Ishikawa (cell line): ENCODE measurements around the gene IFI27L1.

Source experiments
- CEBPB ChIP-seq: IDR thresholded peaks from 2 replicates; pipeline ENCODE4 v1.6.1; 2012
- EGR1 ChIP-seq: IDR thresholded peaks from 2 replicates; pipeline ENCODE4 v1.6.1; 2012
- EP300 ChIP-seq: IDR thresholded peaks from 2 replicates; pipeline ENCODE4 v1.6.1; 2012; ENCODE audit warnings: borderline replicate concordance
- FOXM1 ChIP-seq: IDR thresholded peaks from 2 replicates; pipeline ENCODE4 v1.6.1; 2012; ENCODE audit warnings: low read depth, borderline replicate concordance
- NFIC ChIP-seq: IDR thresholded peaks from 2 replicates; pipeline ENCODE4 v1.6.1; 2012
- RAD21 ChIP-seq: IDR thresholded peaks from 2 replicates; pipeline ENCODE4 v1.6.1; 2012; ENCODE audit warnings: low read depth
- TAF1 ChIP-seq: IDR thresholded peaks from 2 replicates; pipeline ENCODE4 v1.6.1; 2012; ENCODE audit warnings: low read depth, mild to moderate bottlenecking
- TCF12 ChIP-seq: IDR thresholded peaks from 2 replicates; pipeline ENCODE4 v1.6.1; 2012; ENCODE audit warnings: low read depth
- TEAD4 ChIP-seq: IDR thresholded peaks from 2 replicates; pipeline ENCODE4 v1.6.1; 2012
- TF ChIP-seq, protein P1 (sequence below): IDR thresholded peaks from 2 replicates; pipeline ENCODE4 v1.6.1; 2012
- TF ChIP-seq, protein P2 (sequence below): IDR thresholded peaks from 2 replicates; pipeline ENCODE4 v1.6.1; 2012; ENCODE audit warnings: low read depth, mild to moderate bottlenecking

DNA sequence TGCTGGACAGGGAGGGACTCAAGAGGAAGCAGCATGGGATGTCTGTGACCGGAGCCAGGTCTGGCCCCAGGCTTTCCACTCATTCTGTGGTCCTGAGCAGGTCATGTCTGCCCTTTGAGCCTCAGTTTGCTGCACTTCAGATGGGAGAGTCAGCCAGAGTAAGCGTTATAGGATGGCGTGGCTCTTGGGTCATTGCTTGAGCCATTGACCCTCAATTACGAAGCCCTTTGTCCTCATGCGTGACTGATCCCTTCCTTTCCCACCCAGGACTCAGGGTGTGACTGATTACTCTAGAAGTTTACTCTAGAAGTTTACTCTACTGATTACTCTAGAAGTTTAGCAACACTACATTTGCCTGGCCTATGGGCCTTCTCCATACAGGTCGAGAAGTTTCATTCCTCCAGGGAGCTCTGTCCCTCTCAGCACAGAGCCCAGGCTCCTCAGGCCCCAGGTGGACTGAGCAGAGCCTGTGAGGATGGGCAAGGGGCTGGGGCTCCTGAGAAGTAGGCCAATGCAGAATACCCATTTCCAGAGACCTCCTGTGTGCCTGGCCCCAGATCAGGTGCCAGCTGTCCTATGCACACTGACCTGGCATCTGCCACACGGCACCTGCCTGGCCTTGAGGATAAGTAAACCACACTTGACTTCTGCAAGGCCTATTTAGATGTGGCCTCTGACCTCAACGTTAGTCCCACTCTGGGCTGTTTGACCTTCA, 21.8 kb downstream of the IFI27L1 start:
- TF ChIP-seq, protein P1, sequence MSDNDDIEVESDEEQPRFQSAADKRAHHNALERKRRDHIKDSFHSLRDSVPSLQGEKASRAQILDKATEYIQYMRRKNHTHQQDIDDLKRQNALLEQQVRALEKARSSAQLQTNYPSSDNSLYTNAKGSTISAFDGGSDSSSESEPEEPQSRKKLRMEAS: no peak
- no peak for TF ChIP-seq FOXM1
- TF ChIP-seq TAF1: no peak
- TF ChIP-seq EGR1: no peak
- TF ChIP-seq, protein P2, sequence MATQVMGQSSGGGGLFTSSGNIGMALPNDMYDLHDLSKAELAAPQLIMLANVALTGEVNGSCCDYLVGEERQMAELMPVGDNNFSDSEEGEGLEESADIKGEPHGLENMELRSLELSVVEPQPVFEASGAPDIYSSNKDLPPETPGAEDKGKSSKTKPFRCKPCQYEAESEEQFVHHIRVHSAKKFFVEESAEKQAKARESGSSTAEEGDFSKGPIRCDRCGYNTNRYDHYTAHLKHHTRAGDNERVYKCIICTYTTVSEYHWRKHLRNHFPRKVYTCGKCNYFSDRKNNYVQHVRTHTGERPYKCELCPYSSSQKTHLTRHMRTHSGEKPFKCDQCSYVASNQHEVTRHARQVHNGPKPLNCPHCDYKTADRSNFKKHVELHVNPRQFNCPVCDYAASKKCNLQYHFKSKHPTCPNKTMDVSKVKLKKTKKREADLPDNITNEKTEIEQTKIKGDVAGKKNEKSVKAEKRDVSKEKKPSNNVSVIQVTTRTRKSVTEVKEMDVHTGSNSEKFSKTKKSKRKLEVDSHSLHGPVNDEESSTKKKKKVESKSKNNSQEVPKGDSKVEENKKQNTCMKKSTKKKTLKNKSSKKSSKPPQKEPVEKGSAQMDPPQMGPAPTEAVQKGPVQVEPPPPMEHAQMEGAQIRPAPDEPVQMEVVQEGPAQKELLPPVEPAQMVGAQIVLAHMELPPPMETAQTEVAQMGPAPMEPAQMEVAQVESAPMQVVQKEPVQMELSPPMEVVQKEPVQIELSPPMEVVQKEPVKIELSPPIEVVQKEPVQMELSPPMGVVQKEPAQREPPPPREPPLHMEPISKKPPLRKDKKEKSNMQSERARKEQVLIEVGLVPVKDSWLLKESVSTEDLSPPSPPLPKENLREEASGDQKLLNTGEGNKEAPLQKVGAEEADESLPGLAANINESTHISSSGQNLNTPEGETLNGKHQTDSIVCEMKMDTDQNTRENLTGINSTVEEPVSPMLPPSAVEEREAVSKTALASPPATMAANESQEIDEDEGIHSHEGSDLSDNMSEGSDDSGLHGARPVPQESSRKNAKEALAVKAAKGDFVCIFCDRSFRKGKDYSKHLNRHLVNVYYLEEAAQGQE: no peak
- no peak for TF ChIP-seq EP300
- no peak for TF ChIP-seq CEBPB
- TF ChIP-seq NFIC: no peak
- no peak for TF ChIP-seq RAD21
- no peak for TF ChIP-seq TEAD4
- TF ChIP-seq TCF12: no peak
